Measurements from ENCODE around the gene SOBP. TPM values are rescaled to one million over a fixed set of nuclear protein-coding genes. Genes with fewer than 3 reads are reported as not detected.

Gene SOBP
- total and polyA plus RNA-seq, 2 donors (not counting 3 experiments of a cell fraction or from before 2014, with no cell fraction given), result 0.35 to 6.6 TPM

DNA sequence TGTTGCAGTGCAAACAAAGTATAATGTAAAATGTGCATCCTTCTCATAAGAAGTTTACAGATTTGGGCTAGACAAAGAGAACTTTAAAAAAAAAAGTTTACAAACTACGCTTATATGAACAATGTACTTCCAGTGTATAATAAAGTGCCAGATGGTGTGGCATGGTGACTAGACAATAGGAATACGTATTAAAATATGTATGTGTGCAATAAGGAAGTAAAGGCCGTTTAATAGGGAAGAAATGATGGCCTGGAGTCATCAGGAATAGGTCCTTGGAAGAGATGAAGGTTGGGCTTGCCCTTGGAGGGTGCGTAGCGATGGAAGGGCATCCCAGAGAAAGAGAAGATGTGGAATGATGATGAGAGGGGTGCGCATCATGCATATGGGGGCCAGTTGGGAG is 108.2 kb downstream of the SOBP start:
- Histone ChIP-seq H3K4me2 (ENCODE audit: insufficient read depth, low read length) (no peak overlapping the region), H3K27ac (ENCODE audit: insufficient read depth, low read depth, low read length) (no peak overlapping the region), H3K4me1 (ENCODE audit: control insufficient read depth, extremely low read depth, insufficient read depth, low read length) (peaks cover 9% of the 10 kb centered on the region), H3K9me1 (replicated peaks; ENCODE audit: control insufficient read depth, extremely low read depth, insufficient read depth, low read length) (no peaks in the 10 kb centered on the region), H3K9ac (replicated peaks; ENCODE audit: extremely low read depth, insufficient read depth, low read length) (no peak overlapping the region), H3K4me3 (replicated peaks in 1 of 3; ENCODE audit: insufficient read depth in 1 of 3, low read depth in 1 of 3, low read length in 3 of 3) (no peak overlapping the region), H3K79me2 (ENCODE audit: control insufficient read depth, insufficient read depth, low read length) (no peaks in the 10 kb centered on the region), H4K20me1 (replicated peaks; ENCODE audit: control insufficient read depth, extremely low read depth, insufficient read depth, low read length) (no peaks in the 10 kb centered on the region), H3K9me3 (replicated peaks; ENCODE audit: control insufficient read depth, insufficient read depth, low read length) (no peaks in the 10 kb centered on the region), H3K27me3 (ENCODE audit: control insufficient read depth in 2 of 2, insufficient read depth in 2 of 2, low read length in 2 of 2) (no peaks in the 10 kb centered on the region), H2AFZ (ENCODE audit: low read depth, low read length) (no peak overlapping the region), H3K36me3 (ENCODE audit: control insufficient read depth in 2 of 2, extremely low read depth in 1 of 2, insufficient read depth in 2 of 2, low read length in 2 of 2) (no peaks in the 10 kb centered on the region)
- no TSS peak for BruUV-seq (replicated peaks)
- DNase-seq (ENCODE audit: low read depth, low spot score) (no peak), FAIRE-seq (no peak)
- ChIA-PET CTCF (interaction anchor here (0.6 kb wide), 1 partner anchor 9 kb away, joined by 3 read pairs; no protein-coding TSS in a partner anchor), POLR2A (no interaction called here)
- TF ChIP-seq MYC (IDR thresholded peaks at IDR 0.05; ENCODE audit: low read depth, low read length), result no peak
- no peak for TF ChIP-seq GATA2 (IDR thresholded peaks at IDR 0.05; ENCODE audit: insufficient read depth, insufficient read length, low read depth, low read length)
- TF ChIP-seq, protein P1, sequence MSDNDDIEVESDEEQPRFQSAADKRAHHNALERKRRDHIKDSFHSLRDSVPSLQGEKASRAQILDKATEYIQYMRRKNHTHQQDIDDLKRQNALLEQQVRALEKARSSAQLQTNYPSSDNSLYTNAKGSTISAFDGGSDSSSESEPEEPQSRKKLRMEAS (IDR thresholded peaks at IDR 0.05; ENCODE audit: insufficient read depth, insufficient read length), result no peak
- TF ChIP-seq POLR2AphosphoS5 (IDR thresholded peaks at IDR 0.05; ENCODE audit: insufficient read depth, low read depth, low read length), result no peak
- TF ChIP-seq FOS (IDR thresholded peaks at IDR 0.05; ENCODE audit: borderline replicate concordance, insufficient read depth, low read length), result no peak
- no peak for TF ChIP-seq JUN (IDR thresholded peaks at IDR 0.05; ENCODE audit: borderline replicate concordance, insufficient read depth, insufficient read length, low read depth)
- TF ChIP-seq, protein P2, sequence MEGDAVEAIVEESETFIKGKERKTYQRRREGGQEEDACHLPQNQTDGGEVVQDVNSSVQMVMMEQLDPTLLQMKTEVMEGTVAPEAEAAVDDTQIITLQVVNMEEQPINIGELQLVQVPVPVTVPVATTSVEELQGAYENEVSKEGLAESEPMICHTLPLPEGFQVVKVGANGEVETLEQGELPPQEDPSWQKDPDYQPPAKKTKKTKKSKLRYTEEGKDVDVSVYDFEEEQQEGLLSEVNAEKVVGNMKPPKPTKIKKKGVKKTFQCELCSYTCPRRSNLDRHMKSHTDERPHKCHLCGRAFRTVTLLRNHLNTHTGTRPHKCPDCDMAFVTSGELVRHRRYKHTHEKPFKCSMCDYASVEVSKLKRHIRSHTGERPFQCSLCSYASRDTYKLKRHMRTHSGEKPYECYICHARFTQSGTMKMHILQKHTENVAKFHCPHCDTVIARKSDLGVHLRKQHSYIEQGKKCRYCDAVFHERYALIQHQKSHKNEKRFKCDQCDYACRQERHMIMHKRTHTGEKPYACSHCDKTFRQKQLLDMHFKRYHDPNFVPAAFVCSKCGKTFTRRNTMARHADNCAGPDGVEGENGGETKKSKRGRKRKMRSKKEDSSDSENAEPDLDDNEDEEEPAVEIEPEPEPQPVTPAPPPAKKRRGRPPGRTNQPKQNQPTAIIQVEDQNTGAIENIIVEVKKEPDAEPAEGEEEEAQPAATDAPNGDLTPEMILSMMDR (IDR thresholded peaks at IDR 0.05; ENCODE audit: extremely low read depth in 1 of 2, insufficient read depth in 1 of 2, low read depth in 1 of 2, low read length in 2 of 2), result no peak
- no peak for TF ChIP-seq POLR2A (IDR thresholded peaks at IDR 0.05; ENCODE audit: low read depth, low read length)
- TF ChIP-seq EZH2 (IDR thresholded peaks at IDR 0.05; ENCODE audit: borderline replicate concordance, low read depth, low read length, severe bottlenecking), result no peak
- intact Hi-C loops (cut with micrococcal nuclease) (no loop called here), dilution Hi-C loops (cut with MboI; ENCODE audit: extremely low pct_ligation_motif_present, low sequenced_read_pairs) (no loop called here)
